Panc1 (cell line): ENCODE results near the gene MSANTD7. TPM values are rescaled to one million over a fixed set of nuclear protein-coding genes. Genes with fewer than 3 reads are reported as not detected.

Experiments
- ATAC-seq: fragments of 200-7000 bp; cut with Tn5 transposase; 2 replicates; pipeline ENCODE4 v1.9.1; 2020; ENCODE audit warnings: mild to moderate bottlenecking, moderate library complexity
- BruUV-seq: library from RNA; stranded (reverse); fragments of 400-500 nt; replicated peaks from 2 replicates; lab custom pipeline; 2021; lab: Mats Ljungman, UMichigan
- CTCF ChIA-PET: fragments of 300-600 bp; sonication (Branson Sonifier 250); formaldehyde crosslinking; loops from one replicate; lab custom pipeline; 2022; ENCODE audit warnings: antibody characterized with exemption; lab: Charles Lee
- POLR2A ChIA-PET: fragments of 300-600 bp; sonication (Branson Sonifier 250); formaldehyde crosslinking; loops from one replicate; lab custom pipeline; 2022; ENCODE audit warnings: antibody characterized with exemption; lab: Charles Lee
- DNase-seq: peaks from one replicate; pipeline ENCODE4 v3.0.0-alpha.2; 2010; ENCODE audit warnings: low read depth, low spot score
- H3K27ac ChIP-seq: 2 replicates; pipeline ENCODE4 v1.5.1; 2011; ENCODE audit warnings: mild to moderate bottlenecking, low read length, inconsistent platforms
- H3K27me3 ChIP-seq: fragments of 200-500 bp; sonication (Bioruptor generic); 2 replicates; pipeline ENCODE4 v1.6.0; 2014; ENCODE audit warnings: low read length, inconsistent platforms; ENCODE audit not compliant: control insufficient read depth, insufficient read depth
- H3K36me3 ChIP-seq: fragments of 200-500 bp; sonication (Bioruptor generic); 2 replicates; pipeline ENCODE4 v1.5.1; 2014; ENCODE audit warnings: inconsistent platforms, mild to moderate bottlenecking, low read length, moderate library complexity; ENCODE audit not compliant: control insufficient read depth, insufficient read depth
- H3K4me1 ChIP-seq: 2 replicates; pipeline ENCODE4 v1.5.1; 2011; ENCODE audit warnings: inconsistent platforms, mild to moderate bottlenecking, low read length, moderate library complexity; ENCODE audit not compliant: control insufficient read depth, insufficient read depth
- H3K4me3 ChIP-seq, 2 experiments: 2 replicates each; pipeline ENCODE4 v1.5.1; 2011 to 2012; ENCODE audit warnings: low read depth in 2 of 2, low read length in 2 of 2, mild to moderate bottlenecking in 2 of 2, inconsistent platforms in 1 of 2, moderate library complexity in 1 of 2
- H3K9me3 ChIP-seq: fragments of 200-500 bp; sonication (Bioruptor generic); 2 replicates; pipeline ENCODE4 v1.5.1; 2014; ENCODE audit warnings: low read depth, mild to moderate bottlenecking, inconsistent platforms, low read length, moderate library complexity; ENCODE audit not compliant: control insufficient read depth, insufficient read depth
- POLR2AphosphoS5 ChIP-seq: IDR thresholded peaks from 2 replicates; pipeline ENCODE4 v1.6.1; 2012; ENCODE audit warnings: mild to moderate bottlenecking, low read depth, low read length, moderate library complexity
- SIN3A ChIP-seq: IDR thresholded peaks from 2 replicates; pipeline ENCODE4 v1.6.1; 2012; ENCODE audit warnings: low read depth, mild to moderate bottlenecking, low read length, moderate library complexity, borderline replicate concordance; ENCODE audit not compliant: insufficient read depth
- TCF7L2 ChIP-seq: IDR thresholded peaks from 2 replicates; pipeline ENCODE4 v1.6.1; 2011; ENCODE audit warnings: mild to moderate bottlenecking, low read depth, low read length, inconsistent platforms
- in situ Hi-C: cut with HindIII; loops from 2 replicates; pipeline ENCODE4 v1.10.0; 2016; ENCODE audit warnings: low sequenced_read_pairs, low pct_unique_long_range_greater_than_20kb
- intact Hi-C: fragments of 100-400 bp; cut with micrococcal nuclease; formaldehyde crosslinking; loops from one replicate; pipeline ENCODE4 v1.10.0; 2022; ENCODE audit not compliant: unreplicated experiment
- total RNA-seq: library from RNA; stranded (reverse); gene quantifications from one replicate; pipeline ENCODE4 v1.2.1, GENCODE V29; 2021; ENCODE audit not compliant: unreplicated experiment
- TF ChIP-seq, protein P1 (sequence below), 2 experiments: IDR thresholded peaks; 2 replicates each; pipeline ENCODE4 v1.6.1; 2011 to 2012; ENCODE audit warnings: low read depth in 2 of 2, control low read depth in 1 of 2, low read length in 1 of 2, mild to moderate bottlenecking in 1 of 2, moderate library complexity in 1 of 2; ENCODE audit not compliant: insufficient read depth in 1 of 2
- TF ChIP-seq, protein P2 (sequence below): fragments of 450-650 bp; IDR thresholded peaks from 2 replicates; pipeline ENCODE4 v1.5.1; 2017; ENCODE audit warnings: mild to moderate bottlenecking

MSANTD7 gene
- total RNA-seq, 1 experiment from 2014 or later = 10.4 TPM

DNA sequence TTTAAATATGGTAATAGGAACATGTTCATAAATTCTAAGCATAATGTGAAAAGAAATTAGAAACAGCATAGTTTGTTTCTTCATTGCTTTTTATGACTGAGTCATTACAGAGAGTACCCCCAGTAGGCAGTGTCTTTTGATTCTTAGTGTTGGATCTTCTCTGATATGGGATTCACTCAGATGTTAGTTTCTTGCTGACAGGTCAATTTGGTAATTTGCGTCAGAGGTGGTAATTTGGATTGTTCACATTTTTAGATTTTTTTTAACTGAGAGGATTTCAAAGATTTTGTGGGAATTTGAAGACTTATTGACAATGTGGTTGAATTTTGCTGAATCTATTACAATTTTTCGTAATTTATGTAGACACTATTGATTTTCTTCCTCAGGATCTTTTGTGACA, 2.1 kb downstream of the MSANTD7 start:
- BruUV-seq = no TSS peak
- no peak overlapping the region for H3K4me3 ChIP-seq
- ChIA-PET POLR2A (no interaction called here), CTCF (no interaction called here)
- no peaks in the 10 kb centered on the region for H3K9me3 ChIP-seq
- in situ Hi-C loops = no loop called here
- H3K36me3 ChIP-seq = peaks cover 31% of the 10 kb centered on the region
- ATAC-seq = no peak
- H3K27ac ChIP-seq = no peak overlapping the region
- no peaks in the 10 kb centered on the region; the same call in 1 of the 2 replicates for H3K4me1 ChIP-seq
- intact Hi-C loops = no loop called here
- TF ChIP-seq, protein P1, sequence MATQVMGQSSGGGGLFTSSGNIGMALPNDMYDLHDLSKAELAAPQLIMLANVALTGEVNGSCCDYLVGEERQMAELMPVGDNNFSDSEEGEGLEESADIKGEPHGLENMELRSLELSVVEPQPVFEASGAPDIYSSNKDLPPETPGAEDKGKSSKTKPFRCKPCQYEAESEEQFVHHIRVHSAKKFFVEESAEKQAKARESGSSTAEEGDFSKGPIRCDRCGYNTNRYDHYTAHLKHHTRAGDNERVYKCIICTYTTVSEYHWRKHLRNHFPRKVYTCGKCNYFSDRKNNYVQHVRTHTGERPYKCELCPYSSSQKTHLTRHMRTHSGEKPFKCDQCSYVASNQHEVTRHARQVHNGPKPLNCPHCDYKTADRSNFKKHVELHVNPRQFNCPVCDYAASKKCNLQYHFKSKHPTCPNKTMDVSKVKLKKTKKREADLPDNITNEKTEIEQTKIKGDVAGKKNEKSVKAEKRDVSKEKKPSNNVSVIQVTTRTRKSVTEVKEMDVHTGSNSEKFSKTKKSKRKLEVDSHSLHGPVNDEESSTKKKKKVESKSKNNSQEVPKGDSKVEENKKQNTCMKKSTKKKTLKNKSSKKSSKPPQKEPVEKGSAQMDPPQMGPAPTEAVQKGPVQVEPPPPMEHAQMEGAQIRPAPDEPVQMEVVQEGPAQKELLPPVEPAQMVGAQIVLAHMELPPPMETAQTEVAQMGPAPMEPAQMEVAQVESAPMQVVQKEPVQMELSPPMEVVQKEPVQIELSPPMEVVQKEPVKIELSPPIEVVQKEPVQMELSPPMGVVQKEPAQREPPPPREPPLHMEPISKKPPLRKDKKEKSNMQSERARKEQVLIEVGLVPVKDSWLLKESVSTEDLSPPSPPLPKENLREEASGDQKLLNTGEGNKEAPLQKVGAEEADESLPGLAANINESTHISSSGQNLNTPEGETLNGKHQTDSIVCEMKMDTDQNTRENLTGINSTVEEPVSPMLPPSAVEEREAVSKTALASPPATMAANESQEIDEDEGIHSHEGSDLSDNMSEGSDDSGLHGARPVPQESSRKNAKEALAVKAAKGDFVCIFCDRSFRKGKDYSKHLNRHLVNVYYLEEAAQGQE (IDR thresholded peaks at IDR 0.05; ENCODE audit: insufficient read depth in 1 of 2, low read depth in 2 of 2, low read length in 1 of 2) = no peak
- TF ChIP-seq, protein P2, sequence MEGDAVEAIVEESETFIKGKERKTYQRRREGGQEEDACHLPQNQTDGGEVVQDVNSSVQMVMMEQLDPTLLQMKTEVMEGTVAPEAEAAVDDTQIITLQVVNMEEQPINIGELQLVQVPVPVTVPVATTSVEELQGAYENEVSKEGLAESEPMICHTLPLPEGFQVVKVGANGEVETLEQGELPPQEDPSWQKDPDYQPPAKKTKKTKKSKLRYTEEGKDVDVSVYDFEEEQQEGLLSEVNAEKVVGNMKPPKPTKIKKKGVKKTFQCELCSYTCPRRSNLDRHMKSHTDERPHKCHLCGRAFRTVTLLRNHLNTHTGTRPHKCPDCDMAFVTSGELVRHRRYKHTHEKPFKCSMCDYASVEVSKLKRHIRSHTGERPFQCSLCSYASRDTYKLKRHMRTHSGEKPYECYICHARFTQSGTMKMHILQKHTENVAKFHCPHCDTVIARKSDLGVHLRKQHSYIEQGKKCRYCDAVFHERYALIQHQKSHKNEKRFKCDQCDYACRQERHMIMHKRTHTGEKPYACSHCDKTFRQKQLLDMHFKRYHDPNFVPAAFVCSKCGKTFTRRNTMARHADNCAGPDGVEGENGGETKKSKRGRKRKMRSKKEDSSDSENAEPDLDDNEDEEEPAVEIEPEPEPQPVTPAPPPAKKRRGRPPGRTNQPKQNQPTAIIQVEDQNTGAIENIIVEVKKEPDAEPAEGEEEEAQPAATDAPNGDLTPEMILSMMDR = no peak
- TF ChIP-seq POLR2AphosphoS5 (no peak), TCF7L2 (no peak), SIN3A (no peak)
- H3K27me3 ChIP-seq = no peaks in the 10 kb centered on the region
- DNase-seq = no peak

DNA sequence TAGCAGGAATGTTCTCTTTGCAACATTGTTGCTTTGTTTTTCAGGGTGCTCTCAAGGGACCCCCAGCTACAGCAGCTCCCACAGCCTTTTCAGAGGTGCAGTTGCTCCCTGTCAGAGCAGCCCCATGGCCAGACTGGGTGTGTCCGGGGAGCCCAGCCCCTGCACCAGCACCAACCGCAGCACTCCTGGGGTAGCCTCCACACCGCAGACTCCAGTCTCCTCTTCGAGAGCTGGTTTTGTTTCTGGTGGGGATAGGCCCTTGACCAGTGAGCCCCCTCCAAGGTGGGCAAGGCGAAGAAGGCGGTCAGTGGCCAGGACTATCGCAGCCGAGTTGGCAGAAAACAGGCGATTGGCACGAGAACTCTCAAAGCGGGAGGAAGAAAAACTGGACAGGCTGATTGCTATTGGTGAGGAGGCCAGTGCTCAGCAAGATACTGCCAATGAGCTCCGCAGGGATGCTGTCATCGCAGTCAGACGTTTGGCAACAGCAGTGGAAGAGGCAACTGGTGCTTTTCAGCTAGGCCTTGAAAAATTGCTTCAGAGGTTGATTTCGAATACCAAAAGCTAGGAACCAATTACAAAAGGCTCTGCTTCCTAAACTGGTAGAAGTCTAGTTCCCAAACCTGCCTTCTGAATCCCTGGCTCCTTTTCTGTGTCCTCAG, 5.4 kb downstream of the MSANTD7 start:
- TF ChIP-seq, protein P2 = no peak
- Histone ChIP-seq H3K36me3 (peaks cover 29% of the 10 kb centered on the region), H3K9me3 (no peaks in the 10 kb centered on the region), H3K27ac (no peak overlapping the region), H3K4me3 (no peak overlapping the region), H3K27me3 (no peaks in the 10 kb centered on the region), H3K4me1 (no peaks in the 10 kb centered on the region; the same call in 1 of the 2 replicates)
- POLR2A ChIA-PET = no interaction called here
- intact Hi-C loops = no loop called here
- in situ Hi-C loops = no loop called here
- no TSS peak for BruUV-seq
- DNase-seq = no peak
- CTCF ChIA-PET = no interaction called here
- no peak for ATAC-seq
